Measurements from ENCODE around the gene UBE2H. TPM values are rescaled to one million over a fixed set of nuclear protein-coding genes. Genes with fewer than 3 reads are reported as not detected.
"Not testable (repeated sequence)": the region's sequence is repeated elsewhere in the genome, so short reads cannot be mapped to it uniquely, and the experiment has no call there.

Gene UBE2H
- total RNA-seq, 2 donors from 2014 or later = 30.0 to 35.5 TPM

GRCh38 chr7:129828078-129828762, 124.5 kb downstream of the UBE2H start:
- Mint-ChIP-seq H3K27ac (no peak overlapping the region), H3K36me3 (no peaks in the 10 kb centered on the region), H3K9me3 (no peaks in the 10 kb centered on the region)
- DNase-seq (ENCODE audit: low spot score in 2 of 2) (no peak), ATAC-seq (no peak)

DNA sequence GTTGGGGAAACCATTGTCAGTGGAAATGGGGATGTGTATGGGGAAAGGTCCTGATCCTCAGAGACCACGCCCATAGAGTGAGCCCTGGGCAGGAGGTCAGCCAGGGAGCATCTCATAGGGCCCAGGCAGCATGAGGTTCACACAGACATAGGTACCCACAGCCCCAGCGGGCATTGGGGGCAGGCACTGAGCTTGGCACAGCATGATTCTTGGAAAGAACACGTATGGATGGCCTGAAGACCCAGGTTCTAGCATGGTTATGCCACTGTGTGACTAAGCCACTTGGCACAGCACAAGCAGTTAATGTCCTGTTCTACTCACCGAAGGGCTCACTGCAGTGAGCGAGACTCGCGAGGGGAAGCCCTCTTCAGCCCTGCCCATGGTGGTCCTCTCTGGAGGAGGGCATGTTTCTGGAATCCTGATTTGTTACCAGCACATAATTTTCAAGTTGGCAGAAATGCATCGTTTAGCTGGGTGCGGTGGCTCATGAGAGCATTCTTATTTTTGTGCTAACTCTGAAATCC, 125.2 kb downstream of the UBE2H start:
- Mint-ChIP-seq H3K9me3 (no peaks in the 10 kb centered on the region), H3K36me3 (no peaks in the 10 kb centered on the region), H3K27ac (no peak overlapping the region)
- ATAC-seq = no peak
- DNase-seq (ENCODE audit: low spot score in 2 of 2) = no peak

DNA sequence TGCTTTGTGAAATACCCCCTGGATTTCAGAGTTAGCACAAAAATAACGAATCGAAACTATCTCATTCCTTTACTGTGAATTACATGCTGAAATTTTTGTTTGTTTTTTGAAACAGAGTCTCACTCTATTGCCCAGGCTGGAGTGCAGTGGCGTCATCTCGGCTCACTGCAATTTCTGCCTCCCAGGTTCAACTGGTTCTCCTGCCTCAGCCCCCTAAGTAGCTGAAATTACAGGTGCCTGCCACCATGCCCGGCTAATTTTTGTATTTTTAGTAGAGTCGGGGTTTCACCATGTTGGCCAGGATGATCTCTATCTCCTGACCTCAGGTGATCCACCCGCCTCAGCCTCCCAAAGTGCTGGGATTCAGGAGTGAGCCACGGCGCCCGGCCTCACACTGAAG, 125.9 kb downstream of the UBE2H start:
- not testable (repeated sequence) for H3K36me3 Mint-ChIP-seq; DNase-seq (ENCODE audit: low spot score in 2 of 2); H3K9me3 Mint-ChIP-seq; H3K27ac Mint-ChIP-seq; ATAC-seq

DNA sequence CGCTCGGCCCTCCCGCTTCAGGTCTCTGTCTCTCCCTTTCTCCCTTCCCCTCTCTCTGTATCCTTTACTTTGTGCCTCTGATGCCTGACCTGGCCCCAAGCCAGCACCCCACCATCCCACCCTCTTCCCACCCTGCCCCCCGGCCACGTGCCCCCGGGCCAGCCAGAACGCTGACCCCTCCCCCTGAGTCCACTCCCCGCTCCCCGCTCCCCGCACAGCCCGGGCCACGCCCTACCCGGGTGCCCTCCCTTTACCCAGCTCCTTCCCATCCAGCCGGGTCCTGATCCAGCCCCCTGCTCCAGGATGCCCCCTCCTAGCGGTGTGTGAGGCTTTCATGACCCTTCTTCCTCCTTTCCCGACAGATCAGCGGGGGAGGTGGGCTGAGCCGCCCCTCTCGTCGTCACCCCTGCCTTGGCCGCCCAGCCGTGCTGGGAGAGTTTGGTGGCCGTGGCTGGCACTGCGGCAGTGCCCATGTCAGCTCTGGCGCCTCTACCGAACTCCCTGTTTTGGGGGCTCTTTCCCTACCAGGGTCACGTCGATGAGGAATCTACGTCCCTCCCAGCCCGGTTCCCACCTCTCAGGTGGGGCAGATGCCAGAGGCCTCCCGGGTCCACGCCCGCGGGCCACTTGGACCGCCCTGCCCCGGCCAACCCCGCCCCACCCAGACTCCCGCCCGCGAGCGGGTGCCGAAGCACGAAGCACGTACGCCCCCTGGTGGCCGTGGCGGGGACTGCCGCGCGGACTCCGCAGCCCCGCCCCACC, 127.4 kb downstream of the UBE2H start:
- peak overlapping the region; percentile 81 to 88 for H3K27ac Mint-ChIP-seq
- peak; percentile 80 to 83 for ATAC-seq
- DNase-seq (ENCODE audit: low spot score in 2 of 2) = peak; percentile 86 to 97

DNA sequence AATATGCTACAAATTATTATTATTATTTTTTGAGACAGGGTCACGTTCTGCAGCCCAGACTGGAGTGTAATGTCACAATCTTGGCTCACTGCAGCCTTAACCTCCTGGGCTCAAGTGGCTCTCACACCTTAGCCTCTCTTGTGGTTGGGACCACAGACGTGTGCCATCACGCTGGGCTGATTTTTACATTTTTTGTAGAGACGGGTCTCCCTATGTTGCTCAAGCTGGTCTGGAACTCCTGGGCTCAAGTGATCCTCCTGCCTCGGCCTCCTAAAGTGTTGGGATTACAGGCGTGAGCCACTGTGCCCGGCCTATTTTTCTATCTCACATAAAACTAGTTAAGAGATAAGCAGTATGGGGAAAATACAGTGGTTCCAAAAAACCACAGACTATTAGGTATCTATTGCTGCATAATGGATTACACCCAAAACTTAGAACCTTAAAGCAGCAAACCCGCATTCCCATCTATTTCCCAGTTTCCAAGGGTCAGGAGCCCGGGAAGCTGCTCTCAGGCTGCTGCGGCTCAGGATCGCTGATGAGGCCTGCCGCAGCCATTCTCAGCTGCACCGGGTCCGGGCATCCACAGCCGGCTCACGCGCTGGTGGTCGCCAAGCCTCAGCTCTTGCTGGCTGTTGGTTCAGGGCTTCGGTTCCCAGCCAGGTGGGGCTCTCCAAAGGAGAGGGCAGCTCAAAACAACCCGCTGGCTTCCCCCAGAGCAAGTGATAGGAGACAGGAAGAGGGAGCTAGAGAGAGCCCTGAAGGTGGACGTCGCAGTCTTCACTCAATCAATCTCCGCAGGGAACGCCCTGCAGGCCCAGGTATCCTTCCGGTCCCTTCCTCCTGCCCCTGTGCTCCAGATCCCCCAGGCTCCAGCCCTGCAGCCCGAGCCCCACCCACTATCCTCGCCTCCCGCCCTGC, 128.2 kb downstream of the UBE2H start:
- ATAC-seq = peak; percentile 36 to 42
- Mint-ChIP-seq H3K27ac (peak overlapping the region in 1 of 2 donors; percentile 81), H3K9me3 (no peaks in the 10 kb centered on the region), H3K36me3 (no peaks in the 10 kb centered on the region)
- peak in 1 of 2 donors; percentile 42 for DNase-seq (ENCODE audit: low spot score in 2 of 2)

More for the DNA sequence above, 127.4 kb downstream of the UBE2H start:
- Mint-ChIP-seq H3K9me3 (no peaks in the 10 kb centered on the region), H3K36me3 (no peaks in the 10 kb centered on the region)

DNA sequence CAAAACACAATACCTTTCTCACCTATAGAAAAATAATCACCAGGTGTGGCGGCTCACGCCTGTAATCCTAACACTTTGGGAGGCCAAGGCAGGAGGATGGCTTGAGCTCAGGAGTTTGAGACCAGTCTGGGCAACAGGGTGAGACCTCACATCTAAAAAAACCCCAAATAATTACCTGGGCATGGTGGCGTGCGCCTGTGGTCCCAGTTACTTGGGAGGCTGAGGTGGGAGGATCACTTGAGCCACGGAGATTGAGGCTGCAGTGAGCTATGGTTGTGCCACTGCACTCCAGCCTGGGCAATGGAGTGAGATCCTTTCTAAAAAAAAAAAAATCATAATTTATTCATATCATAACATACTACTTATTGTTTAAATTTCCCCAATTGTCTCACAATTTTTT, 129.6 kb downstream of the UBE2H start:
- not testable (repeated sequence) for ATAC-seq, H3K36me3 Mint-ChIP-seq, H3K9me3 Mint-ChIP-seq

GRCh38 chr7:129821476-129821875, 131.3 kb downstream of the UBE2H start:
- DNase-seq (ENCODE audit: low spot score in 2 of 2) (no peak), ATAC-seq (no peak)
- peaks cover 6 to 8% of the 10 kb centered on the region in 2 donors for H3K36me3 Mint-ChIP-seq
- H3K9me3 Mint-ChIP-seq = peaks cover 9 to 11% of the 10 kb centered on the region in 2 donors
- H3K27ac Mint-ChIP-seq = no peak overlapping the region

More for the DNA sequence above, 129.6 kb downstream of the UBE2H start:
- not testable (repeated sequence) for H3K27ac Mint-ChIP-seq; DNase-seq (ENCODE audit: low spot score in 2 of 2)

GRCh38 chr7:129816742-129817141, 136.0 kb downstream of the UBE2H start:
- no peak for DNase-seq (ENCODE audit: low spot score in 2 of 2)
- no peak overlapping the region for H3K27ac Mint-ChIP-seq
- H3K36me3 Mint-ChIP-seq = peaks cover 6 to 8% of the 10 kb centered on the region in 2 donors
- ATAC-seq = no peak
- H3K9me3 Mint-ChIP-seq = peaks cover 11 to 14% of the 10 kb centered on the region in 2 donors

GRCh38 chr7:129807863-129808262, 144.9 kb downstream of the UBE2H start:
- Mint-ChIP-seq H3K9me3 (no peaks in the 10 kb centered on the region), H3K27ac (no peak overlapping the region), H3K36me3 (no peaks in the 10 kb centered on the region)
- no peak for ATAC-seq
- no peak for DNase-seq (ENCODE audit: low spot score in 2 of 2)

DNA sequence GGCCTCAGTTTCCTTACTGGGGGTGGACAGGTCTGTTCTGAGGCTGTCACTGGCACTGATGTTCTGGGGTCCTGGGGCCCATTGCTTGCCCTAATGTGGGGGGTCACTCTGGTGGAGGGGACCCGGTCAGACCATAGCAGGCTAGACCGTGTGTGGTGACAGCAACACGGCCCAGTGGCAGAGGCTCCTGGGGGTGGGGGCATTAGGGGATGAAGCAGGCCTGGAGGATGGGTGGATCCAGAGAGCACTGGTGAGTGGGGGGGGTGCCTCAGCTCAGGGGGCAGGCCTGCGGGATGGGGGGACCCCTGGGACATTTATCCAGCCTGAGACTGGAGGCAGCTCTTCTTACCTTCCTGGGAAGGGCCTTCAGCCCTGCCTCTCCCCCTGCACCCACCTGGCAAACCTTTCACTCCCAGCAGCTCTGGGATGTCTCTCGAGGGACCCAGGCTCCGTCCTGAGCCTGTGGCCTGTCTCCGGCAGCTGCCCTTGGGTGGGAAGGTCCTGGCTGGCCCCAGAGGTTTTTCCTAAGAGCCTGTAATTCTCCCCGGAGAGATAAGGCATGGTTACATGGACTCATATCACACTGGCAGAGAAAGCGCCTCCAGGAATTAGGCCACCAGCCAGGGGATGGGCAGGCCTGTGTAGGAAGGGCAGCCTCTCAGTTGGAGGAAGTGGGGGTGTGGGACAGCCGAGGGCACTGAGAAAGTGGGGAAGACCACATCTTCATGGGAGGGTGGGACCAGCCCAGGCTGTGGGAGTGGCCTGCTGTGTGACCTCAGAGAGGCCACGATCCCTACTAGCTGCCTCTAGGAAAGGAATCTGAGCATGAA, 147.7 kb downstream of the UBE2H start:
- Mint-ChIP-seq H3K9me3 (no peaks in the 10 kb centered on the region), H3K27ac (no peak overlapping the region), H3K36me3 (no peaks in the 10 kb centered on the region)
- DNase-seq (ENCODE audit: low spot score in 2 of 2) (no peak), ATAC-seq (no peak)

- DNase-seq (ENCODE audit: low spot score in 2 of 2) (no peak), ATAC-seq (no peak)
- H3K36me3 Mint-ChIP-seq = no peaks in the 10 kb centered on the region
- no peak overlapping the region for H3K27ac Mint-ChIP-seq
- H3K9me3 Mint-ChIP-seq = no peaks in the 10 kb centered on the region
These were observed 148.5 kb downstream of the UBE2H start for GRCh38 chr7:129804111-129804889.

- Mint-ChIP-seq H3K36me3 (no peaks in the 10 kb centered on the region), H3K27ac (peak overlapping the region in 1 of 2 donors; percentile 18), H3K9me3 (no peaks in the 10 kb centered on the region)
- DNase-seq (ENCODE audit: low spot score in 2 of 2) (no peak), ATAC-seq (no peak)
These were observed 149.1 kb downstream of the UBE2H start for GRCh38 chr7:129803546-129804081.

- Mint-ChIP-seq H3K9me3 (no peaks in the 10 kb centered on the region), H3K27ac (no peak overlapping the region), H3K36me3 (no peaks in the 10 kb centered on the region)
- DNase-seq (ENCODE audit: low spot score in 2 of 2) = no peak
- no peak for ATAC-seq
These were observed 150.9 kb downstream of the UBE2H start for GRCh38 chr7:129801882-129802281.

GRCh38 chr7:129800901-129801300, 151.9 kb downstream of the UBE2H start:
- Mint-ChIP-seq H3K27ac (no peak overlapping the region), H3K9me3 (no peaks in the 10 kb centered on the region), H3K36me3 (no peaks in the 10 kb centered on the region)
- ATAC-seq (no peak), DNase-seq (ENCODE audit: low spot score in 2 of 2) (no peak)

GRCh38 chr7:129799350-129799955, 153.3 kb downstream of the UBE2H start:
- ATAC-seq (peak in 1 of 2 donors; percentile 18), DNase-seq (ENCODE audit: low spot score in 2 of 2) (no peak)
- no peak overlapping the region for H3K27ac Mint-ChIP-seq
- H3K36me3 Mint-ChIP-seq = no peaks in the 10 kb centered on the region
- no peaks in the 10 kb centered on the region for H3K9me3 Mint-ChIP-seq
